Effector CD4-positive, alpha-beta T cell (primary cell): ENCODE data around the gene MYLK4.
A peak's percentile ranks its signal among the peaks of the same experiment; 100 is the strongest.

ENCODE experiments used
- DNase-seq: peaks from one replicate; pipeline ENCODE4 v3.0.0-alpha.2; 2020

MYLK4 gene

GRCh38 chr6:2655844-2656433 lies 94.8 kb downstream of the MYLK4 start:
- no peak for DNase-seq

- no peak for DNase-seq
Observed at GRCh38 chr6:2653369-2654032, 97.2 kb downstream of the MYLK4 start.

- no peak for DNase-seq
Observed at GRCh38 chr6:2652611-2653010, 98.1 kb downstream of the MYLK4 start.

GRCh38 chr6:2651961-2652360 lies 98.8 kb downstream of the MYLK4 start:
- no peak for DNase-seq

GRCh38 chr6:2651536-2651935 lies 99.2 kb downstream of the MYLK4 start:
- no peak for DNase-seq

GRCh38 chr6:2646346-2646745 lies 104.4 kb downstream of the MYLK4 start:
- no peak for DNase-seq

- no peak for DNase-seq
Observed at GRCh38 chr6:2643935-2644539, 106.7 kb downstream of the MYLK4 start.

- DNase-seq, result no peak
Observed at GRCh38 chr6:2643130-2643529, 107.6 kb downstream of the MYLK4 start.

GRCh38 chr6:2641044-2641725 lies 109.5 kb downstream of the MYLK4 start:
- no peak for DNase-seq

- DNase-seq, result no peak
Observed at GRCh38 chr6:2640551-2640950, 110.2 kb downstream of the MYLK4 start.

GRCh38 chr6:2639896-2640295 lies 110.8 kb downstream of the MYLK4 start:
- DNase-seq, result no peak

GRCh38 chr6:2639167-2639566 lies 111.6 kb downstream of the MYLK4 start:
- no peak for DNase-seq

- no peak for DNase-seq
Observed at GRCh38 chr6:2636672-2637071, 114.0 kb downstream of the MYLK4 start.

GRCh38 chr6:2635911-2636310 lies 114.8 kb downstream of the MYLK4 start:
- DNase-seq, result no peak

- DNase-seq, result peak; percentile 75
Observed at GRCh38 chr6:2634139-2634964, 116.4 kb downstream of the MYLK4 start.

- no peak for DNase-seq
Observed at GRCh38 chr6:2633736-2634135, 117.0 kb downstream of the MYLK4 start.

GRCh38 chr6:2632976-2633584 lies 117.6 kb downstream of the MYLK4 start:
- DNase-seq, result no peak

GRCh38 chr6:2632368-2632767 lies 118.4 kb downstream of the MYLK4 start:
- DNase-seq, result no peak

- DNase-seq, result no peak
Observed at GRCh38 chr6:2630891-2631571, 119.7 kb downstream of the MYLK4 start.

GRCh38 chr6:2630359-2630758 lies 120.4 kb downstream of the MYLK4 start:
- no peak for DNase-seq

GRCh38 chr6:2626401-2626800 lies 124.3 kb downstream of the MYLK4 start:
- no peak for DNase-seq

- no peak for DNase-seq
Observed at GRCh38 chr6:2625581-2625980, 125.1 kb downstream of the MYLK4 start.
